Osteocyte (in vitro differentiated cells): ENCODE measurements around the gene CCDC121. TPM values are rescaled to one million over a fixed set of nuclear protein-coding genes. Genes with fewer than 3 reads are reported as not detected.

Experiments
- DNase-seq: peaks from one replicate; pipeline ENCODE4 v3.0.0; 2021; ENCODE audit warnings: mixed read lengths; ENCODE audit not compliant: unreplicated experiment; ENCODE audit errors: extremely low spot score
- H3K27ac Mint-ChIP-seq: one replicate; pipeline ENCODE4 v1.8.0; 2021; ENCODE audit warnings: mild to moderate bottlenecking, mixed read lengths; ENCODE audit not compliant: unreplicated experiment
- H3K27me3 Mint-ChIP-seq: one replicate; pipeline ENCODE4 v1.8.0; 2021; ENCODE audit warnings: mixed read lengths; ENCODE audit not compliant: unreplicated experiment
- H3K36me3 Mint-ChIP-seq: one replicate; pipeline ENCODE4 v1.8.0; 2021; ENCODE audit warnings: mixed read lengths; ENCODE audit not compliant: unreplicated experiment
- H3K4me1 Mint-ChIP-seq: one replicate; pipeline ENCODE4 v1.8.0; 2021; ENCODE audit warnings: mixed read lengths; ENCODE audit not compliant: unreplicated experiment
- H3K4me3 Mint-ChIP-seq: one replicate; pipeline ENCODE4 v1.8.0; 2021; ENCODE audit warnings: mild to moderate bottlenecking, moderate library complexity, mixed read lengths; ENCODE audit not compliant: unreplicated experiment
- H3K9me3 Mint-ChIP-seq: one replicate; pipeline ENCODE4 v1.8.0; 2021; ENCODE audit warnings: mixed read lengths; ENCODE audit not compliant: unreplicated experiment
- total RNA-seq: library from RNA; stranded (reverse); gene quantifications from 2 replicates; pipeline ENCODE4 v1.2.1, GENCODE V29; 2021
- TF ChIP-seq, protein P1 (sequence below): fragments of 200-600 bp; sonication (generic); IDR thresholded peaks from 2 replicates; pipeline ENCODE4 v1.5.0; 2021; ENCODE audit warnings: antibody characterized with exemption, mild to moderate bottlenecking, moderate library complexity

The CCDC121 gene
- total RNA-seq, 1 donor from 2014 or later = 2.5 TPM

DNA sequence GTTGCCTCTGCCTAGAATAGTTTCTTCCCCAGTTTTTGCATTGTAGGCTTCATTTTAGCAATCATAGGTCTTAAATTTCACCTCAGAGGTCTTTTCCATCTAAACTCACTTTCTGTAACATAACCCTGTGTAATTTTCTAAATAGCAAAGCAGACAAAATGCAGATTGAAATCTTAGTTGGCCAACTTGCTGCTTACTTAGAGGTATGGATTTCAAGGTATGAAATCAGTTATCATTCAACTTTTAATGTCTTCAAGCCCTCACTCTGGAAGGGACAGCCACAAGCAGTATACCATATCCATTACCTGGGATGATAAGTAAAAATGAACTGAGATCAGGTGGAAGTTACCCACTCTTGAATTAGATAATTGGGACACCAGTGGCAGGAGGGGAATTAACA is 3.9 kb downstream of the CCDC121 start:
- Mint-ChIP-seq H3K9me3 (no peaks in the 10 kb centered on the region), H3K27ac (no peak overlapping the region), H3K4me1 (peaks cover 34% of the 10 kb centered on the region), H3K36me3 (peaks cover 37% of the 10 kb centered on the region), H3K27me3 (no peaks in the 10 kb centered on the region), H3K4me3 (no peak overlapping the region)
- TF ChIP-seq, protein P1, sequence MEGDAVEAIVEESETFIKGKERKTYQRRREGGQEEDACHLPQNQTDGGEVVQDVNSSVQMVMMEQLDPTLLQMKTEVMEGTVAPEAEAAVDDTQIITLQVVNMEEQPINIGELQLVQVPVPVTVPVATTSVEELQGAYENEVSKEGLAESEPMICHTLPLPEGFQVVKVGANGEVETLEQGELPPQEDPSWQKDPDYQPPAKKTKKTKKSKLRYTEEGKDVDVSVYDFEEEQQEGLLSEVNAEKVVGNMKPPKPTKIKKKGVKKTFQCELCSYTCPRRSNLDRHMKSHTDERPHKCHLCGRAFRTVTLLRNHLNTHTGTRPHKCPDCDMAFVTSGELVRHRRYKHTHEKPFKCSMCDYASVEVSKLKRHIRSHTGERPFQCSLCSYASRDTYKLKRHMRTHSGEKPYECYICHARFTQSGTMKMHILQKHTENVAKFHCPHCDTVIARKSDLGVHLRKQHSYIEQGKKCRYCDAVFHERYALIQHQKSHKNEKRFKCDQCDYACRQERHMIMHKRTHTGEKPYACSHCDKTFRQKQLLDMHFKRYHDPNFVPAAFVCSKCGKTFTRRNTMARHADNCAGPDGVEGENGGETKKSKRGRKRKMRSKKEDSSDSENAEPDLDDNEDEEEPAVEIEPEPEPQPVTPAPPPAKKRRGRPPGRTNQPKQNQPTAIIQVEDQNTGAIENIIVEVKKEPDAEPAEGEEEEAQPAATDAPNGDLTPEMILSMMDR = no peak
- no peak for DNase-seq

DNA sequence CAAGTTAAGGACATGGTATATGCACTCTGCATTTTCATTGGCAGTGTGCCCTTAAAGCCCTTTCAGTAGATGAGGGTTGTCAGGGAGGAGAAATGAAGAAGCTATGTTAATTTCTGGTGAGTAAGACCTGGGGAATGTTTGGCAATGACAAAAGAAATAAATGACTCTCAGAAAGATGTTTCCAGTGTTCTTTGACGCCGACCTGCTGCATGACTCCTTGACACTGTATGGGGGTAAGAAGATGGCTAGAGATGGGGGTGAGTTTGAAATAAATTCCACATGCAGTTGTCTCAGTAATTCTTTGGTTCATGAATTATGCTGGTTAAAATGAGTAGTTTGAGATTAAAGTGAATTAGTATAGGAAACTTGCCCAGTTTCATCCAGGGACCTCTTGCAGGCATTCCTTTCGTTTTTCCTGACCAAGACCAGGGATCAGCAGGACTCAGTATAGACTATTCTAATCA is 5.9 kb downstream of the CCDC121 start:
- Mint-ChIP-seq H3K36me3 (peaks cover 51% of the 10 kb centered on the region), H3K27me3 (no peaks in the 10 kb centered on the region), H3K4me1 (peaks cover 30% of the 10 kb centered on the region), H3K27ac (peak overlapping the region; percentile 68), H3K9me3 (no peaks in the 10 kb centered on the region), H3K4me3 (no peak overlapping the region)
- DNase-seq = no peak
- TF ChIP-seq, protein P1 = no peak

DNA sequence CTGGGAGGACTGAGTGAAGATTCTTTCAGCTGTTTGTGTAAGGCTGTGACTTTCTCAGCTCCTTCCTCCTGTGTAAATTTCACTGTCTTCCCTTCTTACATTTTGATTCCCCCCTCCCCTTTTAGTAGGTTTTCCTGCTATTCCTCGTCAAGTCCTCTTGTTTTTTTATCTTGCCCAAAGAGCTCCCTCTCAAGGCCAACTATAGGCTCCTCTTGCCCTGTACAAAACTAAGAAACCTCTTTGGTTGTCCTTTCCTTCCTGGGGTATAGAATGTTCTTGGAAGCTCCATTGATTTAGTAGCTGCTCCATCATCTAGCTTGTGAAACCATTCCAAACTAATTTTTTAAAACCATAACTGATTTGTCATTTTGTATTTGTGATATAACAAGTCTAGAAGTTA is 7.3 kb downstream of the CCDC121 start:
- H3K27me3 Mint-ChIP-seq = no peaks in the 10 kb centered on the region
- peaks cover 61% of the 10 kb centered on the region for H3K36me3 Mint-ChIP-seq
- TF ChIP-seq, protein P1 = no peak
- no peak for DNase-seq
- no peak overlapping the region for H3K4me3 Mint-ChIP-seq
- H3K9me3 Mint-ChIP-seq = no peaks in the 10 kb centered on the region
- peaks cover 16% of the 10 kb centered on the region for H3K4me1 Mint-ChIP-seq
- no peak overlapping the region for H3K27ac Mint-ChIP-seq

DNA sequence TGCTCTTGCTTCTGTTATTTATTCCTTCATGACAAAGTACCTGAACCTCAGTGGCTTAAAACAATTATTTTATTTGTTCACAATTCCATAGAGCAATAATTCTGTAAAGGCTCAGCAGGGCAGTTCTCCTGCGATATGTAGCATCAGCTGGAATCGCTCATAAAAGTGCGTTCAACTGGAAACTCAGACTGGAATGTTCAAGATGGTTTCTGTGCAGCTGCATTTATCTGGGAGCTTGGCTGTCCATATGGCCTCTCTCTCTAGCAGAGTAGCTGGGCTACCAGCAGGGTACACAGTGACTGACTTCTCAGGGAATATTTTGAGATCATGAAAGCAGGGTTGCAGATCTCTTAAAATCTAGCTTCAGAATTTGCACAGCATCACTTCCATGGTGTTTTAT is 13.5 kb downstream of the CCDC121 start:
- H3K4me3 Mint-ChIP-seq = no peak overlapping the region
- TF ChIP-seq, protein P1 = no peak
- no peaks in the 10 kb centered on the region for H3K27me3 Mint-ChIP-seq
- no peak overlapping the region for H3K27ac Mint-ChIP-seq
- peaks cover 2% of the 10 kb centered on the region for H3K4me1 Mint-ChIP-seq
- no peak for DNase-seq
- H3K36me3 Mint-ChIP-seq = peaks cover 52% of the 10 kb centered on the region
- H3K9me3 Mint-ChIP-seq = no peaks in the 10 kb centered on the region

DNA sequence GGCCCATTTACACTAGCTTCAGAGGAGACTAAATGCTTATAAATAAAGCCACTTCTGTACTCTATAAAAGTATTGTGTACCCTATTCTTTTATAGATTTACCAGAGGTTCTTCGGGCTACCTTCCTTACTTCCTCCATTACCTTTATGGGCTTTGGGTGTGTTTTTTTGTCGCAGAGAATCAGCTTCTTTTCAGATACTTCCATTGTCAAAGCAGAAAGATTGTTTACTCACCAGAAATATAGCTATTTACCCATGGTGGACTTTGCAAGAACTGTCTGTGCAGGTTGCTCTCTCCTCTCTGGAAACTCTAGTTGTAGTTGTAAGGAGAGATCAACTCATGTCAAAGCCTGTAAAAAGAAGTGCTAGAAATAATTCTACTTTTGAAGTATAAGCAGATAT is 14.8 kb downstream of the CCDC121 start:
- Mint-ChIP-seq H3K27ac (no peak overlapping the region), H3K9me3 (no peaks in the 10 kb centered on the region), H3K4me1 (peaks cover 2% of the 10 kb centered on the region), H3K27me3 (no peaks in the 10 kb centered on the region), H3K4me3 (no peak overlapping the region), H3K36me3 (peaks cover 46% of the 10 kb centered on the region)
- TF ChIP-seq, protein P1 = no peak
- no peak for DNase-seq
